Measurements from ENCODE around the gene PLEKHO1.

The PLEKHO1 gene

DNA sequence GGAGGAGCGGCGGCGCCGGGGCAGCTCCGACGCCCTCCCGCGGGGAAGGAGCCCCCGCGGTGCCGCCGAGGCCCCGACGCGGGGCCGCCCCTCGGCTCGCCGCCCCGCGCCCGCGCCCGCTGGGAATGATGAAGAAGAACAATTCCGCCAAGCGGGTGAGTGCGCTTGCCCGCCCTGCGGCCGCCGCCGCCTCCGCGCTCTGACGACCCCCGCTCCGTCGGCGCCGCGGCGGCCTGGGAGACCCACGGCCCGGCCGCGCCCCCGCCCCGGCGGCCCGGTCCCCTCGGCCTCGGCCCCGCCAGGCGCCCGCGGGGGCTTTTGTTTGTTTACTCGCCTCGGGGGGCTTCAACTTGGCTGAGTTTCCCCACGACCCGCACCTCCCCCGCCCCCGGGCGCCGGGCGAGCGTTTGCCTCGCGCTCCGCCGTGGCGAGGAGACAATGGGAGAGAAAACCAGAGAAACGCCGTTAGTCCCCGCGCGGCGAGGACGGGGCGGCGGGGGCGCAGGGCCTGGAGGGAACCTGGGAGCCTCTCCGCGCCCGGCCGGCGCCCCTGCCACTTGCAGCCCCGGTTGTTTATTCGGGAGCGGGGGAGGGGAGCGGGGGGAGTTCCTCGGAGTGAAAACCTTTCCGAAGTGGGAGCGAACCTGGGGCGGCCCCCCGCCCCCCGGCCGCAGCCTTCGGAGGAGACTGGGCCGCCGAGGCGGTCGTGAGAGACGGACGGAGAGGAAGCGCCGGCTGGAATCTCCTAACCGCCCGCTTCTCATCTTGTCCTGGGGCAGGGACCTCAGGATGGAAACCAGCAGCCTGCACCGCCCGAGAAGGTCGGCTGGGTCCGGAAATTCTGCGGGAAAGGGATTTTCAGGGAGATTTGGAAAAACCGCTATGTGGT is 661 bp downstream of the PLEKHO1 start:
- DNase-seq (ENCODE audit: low spot score), result no peak

DNA sequence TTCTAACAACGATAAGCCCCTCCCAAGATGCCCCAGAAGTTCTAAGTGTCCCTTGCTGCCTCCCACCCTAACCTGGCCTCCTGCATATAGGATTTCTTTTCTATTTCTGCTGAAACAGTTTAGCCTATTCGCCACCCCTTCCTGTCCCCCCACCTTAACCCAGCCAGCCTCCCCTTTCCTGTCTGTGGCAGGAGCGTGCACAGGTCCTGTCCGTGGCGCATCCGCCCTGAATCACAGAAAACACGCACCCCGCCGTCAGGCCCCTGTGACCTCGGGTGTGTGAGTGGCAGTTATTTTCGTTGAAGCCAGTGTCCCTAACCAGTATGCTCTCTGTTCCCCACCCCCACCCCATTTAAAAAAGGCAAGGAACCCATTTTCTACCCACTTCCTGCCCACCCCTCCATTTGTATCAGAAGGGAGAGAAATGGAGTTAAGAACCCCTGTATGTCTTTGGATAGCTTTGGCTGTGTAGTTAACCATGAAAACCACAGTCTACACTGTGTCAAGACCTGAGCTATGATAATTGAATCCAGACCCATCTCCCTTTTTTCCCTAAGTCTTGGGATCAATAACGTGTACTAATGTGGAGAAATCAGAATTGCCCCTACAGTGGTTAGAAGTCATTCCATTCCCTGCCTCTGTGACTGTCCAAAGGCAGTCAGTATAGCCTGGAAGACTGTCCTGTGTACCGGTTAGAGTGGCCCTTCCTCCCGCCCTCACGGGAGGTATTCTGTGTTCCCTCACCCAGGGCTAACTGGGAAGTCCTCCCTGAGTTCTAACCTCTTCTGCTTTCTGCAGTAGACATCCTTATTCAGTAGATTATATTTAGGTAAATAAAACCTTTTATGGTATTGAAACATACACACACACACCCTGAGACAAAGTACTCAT is 1.8 kb downstream of the PLEKHO1 start:
- DNase-seq (ENCODE audit: low spot score), result peak; percentile 83

DNA sequence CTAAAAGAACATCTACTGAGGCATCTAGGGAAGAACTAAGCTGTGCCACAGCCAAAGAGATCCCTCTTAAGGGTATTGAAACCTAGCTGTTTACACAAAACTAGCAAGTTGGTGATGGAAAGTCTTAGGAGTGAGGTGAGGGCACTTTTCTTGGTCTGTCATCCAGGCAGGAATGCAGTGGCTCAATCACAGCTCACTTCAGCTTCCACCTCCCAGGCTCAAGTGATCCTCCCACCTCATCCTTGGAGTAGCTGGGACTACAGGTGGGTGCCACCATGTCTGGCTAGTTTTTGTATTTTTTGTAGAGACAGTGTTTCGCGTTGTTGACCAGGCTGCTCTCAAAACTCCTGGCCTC is 2.4 kb downstream of the PLEKHO1 start:
- DNase-seq (ENCODE audit: low spot score), result no peak

DNA sequence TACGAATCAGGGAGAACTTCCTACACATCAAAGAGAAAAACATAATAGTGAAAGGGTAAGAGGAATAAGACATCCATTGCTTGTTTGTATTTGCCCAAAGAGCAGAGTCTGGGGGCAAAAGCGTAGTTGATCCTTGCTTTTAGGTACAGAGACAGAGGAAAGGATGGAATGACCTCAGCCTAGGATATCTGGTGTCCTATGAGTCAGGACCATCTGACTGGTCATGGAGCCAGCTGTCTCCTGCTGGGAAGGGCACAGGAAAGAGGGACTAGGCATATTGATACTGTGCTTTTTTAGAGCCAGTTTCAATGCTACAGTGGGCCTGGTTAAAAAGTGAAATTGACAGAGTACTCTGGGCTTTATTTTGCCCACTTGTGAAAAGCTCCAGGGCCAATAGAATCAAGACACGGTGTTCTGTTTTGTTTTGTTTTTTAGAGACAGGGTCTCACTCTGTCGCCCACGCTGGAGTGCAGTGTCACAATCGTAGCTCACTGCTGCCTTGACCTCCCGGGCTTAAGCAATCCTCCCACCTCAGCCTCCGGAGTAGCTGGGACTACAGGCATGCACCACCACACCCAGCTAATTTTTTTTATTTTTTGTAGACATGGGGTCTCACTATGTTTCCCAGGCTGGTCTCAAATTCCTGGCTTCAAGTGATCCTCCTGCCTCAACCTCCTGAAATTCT is 3.2 kb downstream of the PLEKHO1 start:
- no peak for DNase-seq (ENCODE audit: low spot score)

DNA sequence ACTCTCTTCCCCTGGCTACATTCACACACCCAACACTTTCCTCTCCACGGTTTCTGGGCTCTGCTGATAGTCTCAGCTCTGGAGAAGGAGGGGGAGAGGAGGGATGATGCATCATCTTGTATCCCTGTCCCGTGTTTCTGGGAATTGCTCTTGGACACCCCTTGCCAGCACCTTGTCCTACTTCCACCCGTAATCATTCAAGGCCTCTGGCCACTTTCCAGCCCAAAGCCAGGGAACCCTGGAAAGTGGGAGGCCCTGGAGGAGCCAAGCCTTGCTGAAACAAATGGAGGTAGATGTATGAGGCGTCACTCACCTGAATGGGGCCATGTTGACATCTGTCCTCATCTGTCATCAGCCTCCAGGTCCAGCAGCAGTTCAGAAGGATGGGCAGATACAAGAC is 4.4 kb downstream of the PLEKHO1 start:
- DNase-seq (ENCODE audit: low spot score), result no peak

DNA sequence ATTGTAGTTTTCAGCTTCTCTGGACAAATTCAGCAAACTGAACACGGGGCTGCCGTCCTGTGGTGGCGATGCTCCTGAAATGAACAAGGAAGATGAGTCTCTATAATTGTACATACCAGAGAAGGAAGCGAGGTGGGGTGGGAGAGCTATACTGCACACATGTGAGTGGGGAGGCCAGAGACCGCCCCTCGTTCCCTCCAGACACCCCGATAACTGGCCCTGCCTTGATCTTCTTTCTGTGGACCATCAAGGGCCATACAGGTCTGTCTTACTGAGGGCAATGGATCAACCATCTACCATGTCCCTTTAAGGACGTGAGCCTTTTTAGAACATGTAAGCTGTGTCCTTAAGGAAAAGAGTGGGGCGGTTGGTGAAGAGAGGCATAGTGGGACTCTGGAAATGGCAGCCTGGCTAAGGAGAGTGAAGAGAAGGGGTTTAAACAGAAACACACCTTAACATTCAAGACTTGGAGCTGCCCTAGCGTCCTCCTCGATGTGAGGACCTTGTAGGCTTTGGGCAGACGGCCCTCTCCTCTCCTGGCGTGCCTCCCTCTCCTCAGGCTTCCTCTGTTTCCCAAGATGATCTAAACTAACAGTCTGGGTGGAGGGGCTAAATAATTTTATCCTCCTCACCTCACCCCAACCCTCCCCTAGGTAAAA is 5.8 kb downstream of the PLEKHO1 start:
- no peak for DNase-seq (ENCODE audit: low spot score)

DNA sequence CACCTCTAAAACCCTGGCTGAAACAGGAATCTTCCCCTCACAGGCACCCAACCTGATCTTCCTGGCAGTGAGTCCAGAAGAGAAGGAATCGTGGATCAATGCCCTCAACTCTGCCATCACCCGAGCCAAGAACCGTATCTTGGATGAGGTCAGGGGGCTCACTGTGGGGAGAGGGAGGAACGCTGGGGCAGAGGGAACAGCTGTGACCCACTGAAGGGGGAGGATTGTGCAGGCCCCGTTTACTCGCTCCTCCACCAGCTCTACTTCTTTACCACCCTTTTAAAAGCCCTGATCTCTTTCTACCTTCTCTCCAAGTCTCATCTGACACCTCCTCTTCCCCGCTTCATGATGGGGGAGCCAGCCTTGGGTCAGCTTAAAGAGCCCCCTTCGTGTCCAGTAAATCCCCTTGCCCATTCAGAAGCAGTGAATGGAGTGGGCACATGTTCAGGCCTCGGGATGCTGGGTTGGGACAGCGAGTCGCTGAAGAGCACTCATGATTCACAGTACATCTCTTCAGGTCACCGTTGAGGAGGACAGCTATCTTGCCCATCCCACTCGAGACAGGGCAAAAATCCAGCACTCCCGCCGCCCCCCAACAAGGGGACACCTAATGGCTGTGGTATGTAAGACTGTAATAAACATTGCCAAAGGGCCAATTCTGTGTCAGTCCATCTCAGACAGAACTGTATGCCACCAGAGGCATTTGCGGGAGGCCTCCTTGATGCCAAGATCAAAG is 7.3 kb downstream of the PLEKHO1 start:
- no peak for DNase-seq (ENCODE audit: low spot score)

DNA sequence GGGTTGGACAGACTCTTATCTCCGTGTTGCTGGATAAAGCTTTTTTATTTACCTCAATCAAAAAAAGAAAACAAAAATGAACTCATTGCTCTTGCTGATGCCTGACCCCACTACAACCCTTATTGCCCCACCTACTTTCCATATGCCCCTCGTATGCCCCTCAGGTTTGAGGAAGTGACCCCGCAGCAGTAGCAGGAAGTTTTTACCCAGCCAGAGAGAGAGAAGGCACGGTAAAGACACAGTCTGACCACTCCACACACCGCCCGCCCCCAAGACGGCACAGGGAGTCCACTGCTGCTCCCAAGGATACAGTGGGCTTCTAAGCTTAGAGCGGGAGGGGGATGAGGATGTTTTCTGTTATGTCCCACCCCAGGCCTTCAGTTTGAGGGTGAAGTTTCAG is 9.8 kb downstream of the PLEKHO1 start:
- no peak for DNase-seq (ENCODE audit: low spot score)

DNA sequence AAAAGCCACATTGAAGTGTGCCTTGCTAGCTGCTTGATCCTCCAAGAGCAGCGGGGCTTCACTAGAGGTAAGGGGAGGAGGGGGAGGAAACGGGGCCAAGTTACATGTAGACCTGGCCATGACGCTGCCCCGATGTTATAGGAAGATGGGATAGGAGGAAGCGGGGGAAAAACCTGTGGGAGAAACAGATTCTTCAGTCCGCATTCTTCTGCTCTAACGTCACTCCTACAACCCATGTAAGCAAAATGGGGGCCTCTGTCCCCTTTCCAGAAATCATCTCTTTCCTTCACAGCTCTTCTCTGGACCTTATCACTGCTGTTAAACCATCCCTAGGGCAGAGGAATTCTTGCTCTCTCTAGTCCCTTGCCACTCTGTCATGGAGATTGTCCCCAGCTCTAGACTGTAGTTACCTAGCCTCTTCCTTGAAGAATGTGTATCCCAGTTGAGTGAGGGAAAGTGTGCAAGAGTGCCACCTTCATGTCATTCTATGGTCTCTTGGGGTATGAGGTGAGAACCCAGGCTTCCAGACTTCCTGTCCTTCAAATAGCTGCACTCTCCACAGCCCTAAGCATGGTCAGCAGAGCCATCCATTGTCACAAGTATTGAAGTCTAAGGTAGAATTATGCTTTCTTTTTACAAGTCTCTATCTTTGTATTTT is 11.4 kb downstream of the PLEKHO1 start:
- no peak for DNase-seq (ENCODE audit: low spot score)

DNA sequence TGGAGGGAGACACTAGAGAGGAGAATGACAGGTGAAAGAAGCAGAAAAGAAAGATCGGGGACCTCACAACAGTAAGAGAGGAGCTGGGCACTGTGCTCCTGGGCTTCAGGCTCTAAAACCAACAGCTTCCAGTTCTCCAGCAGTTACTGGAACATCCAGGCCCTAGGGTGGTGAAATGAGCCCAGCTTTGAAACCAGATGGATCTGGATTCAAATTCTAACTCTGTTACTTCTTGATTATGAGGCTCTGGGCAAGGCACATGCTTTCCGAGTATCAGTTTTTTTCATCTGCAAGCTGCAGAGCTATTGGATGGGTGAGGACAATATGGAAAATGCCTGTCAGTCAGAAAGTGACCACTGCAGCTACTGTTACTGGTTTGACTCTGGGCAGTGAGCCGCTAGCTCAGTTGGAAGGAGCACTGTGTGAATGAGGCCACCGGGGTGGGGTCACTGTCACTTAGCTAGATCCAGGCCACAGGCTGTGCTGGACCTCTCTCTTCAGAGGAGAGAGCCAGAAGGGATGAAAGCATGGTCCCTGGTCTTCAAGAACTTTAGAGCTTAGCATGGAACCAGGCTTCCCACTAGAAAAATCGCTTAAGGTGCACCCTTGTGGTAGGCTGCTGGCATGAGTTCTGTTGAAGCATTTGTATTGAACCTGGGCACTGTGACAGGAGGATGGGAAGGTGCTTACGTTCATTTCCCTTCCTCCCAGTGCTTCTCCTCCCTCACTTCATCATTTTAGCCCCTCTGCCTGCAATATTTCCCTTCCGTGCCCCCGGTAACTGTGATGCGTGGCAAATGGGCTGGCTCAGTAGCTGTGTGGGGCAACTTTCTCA is 12.2 kb downstream of the PLEKHO1 start:
- DNase-seq (ENCODE audit: low spot score), result no peak

DNA sequence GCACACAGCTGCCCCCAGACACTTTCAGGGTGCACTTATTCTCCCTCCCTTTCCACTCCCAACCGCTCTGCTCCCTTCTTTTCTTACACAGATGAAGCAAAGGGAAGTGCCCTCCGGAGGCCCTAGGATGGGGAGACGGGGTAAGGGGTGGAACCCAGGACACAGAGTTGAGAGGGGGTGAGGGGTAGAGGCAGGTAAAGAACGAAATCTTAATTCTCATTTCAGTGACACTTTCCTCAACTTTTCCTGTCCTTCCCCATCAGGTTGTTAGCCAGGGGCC is 12.8 kb downstream of the PLEKHO1 start:
- no peak for DNase-seq (ENCODE audit: low spot score)

DNA sequence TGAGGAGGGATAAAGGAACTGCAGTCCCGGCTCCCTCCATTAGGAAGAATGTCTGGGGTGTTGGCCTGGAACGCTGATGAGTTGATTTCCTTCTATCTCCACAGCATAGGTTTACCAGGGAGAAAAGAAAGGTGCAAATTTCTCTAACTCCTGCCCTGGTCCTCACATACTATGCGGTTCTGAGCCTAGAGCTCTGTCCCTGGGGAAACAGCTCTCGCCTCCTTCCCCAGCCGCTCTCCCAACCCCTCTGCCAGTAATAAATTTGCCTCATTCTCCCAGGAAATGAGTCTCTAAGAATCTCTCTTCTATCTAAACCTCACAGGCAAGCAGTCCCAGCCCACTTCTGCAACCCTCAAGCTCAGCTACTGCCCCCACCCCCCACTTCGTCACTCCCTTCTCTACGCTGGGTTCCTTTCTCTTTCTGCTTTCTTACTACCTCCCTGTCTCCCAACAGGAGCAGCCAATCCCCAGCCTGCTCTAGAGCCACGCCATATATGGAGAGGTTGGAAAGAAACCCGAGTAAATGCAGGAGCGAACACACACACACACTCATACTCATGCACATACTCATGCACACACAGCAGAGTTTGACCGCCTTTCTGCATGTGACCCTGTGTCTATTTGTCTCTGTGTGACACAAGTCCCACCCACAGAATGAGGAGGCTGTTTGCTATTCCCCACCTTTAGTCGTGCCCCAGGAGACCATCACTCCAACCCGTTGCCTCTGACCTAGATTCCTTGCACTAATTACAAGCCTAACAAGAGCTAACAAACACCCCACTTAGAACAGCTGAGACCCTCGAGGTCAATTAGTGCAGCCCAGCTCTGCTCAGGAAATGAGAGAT is 13.4 kb downstream of the PLEKHO1 start:
- DNase-seq (ENCODE audit: low spot score), result no peak

DNA sequence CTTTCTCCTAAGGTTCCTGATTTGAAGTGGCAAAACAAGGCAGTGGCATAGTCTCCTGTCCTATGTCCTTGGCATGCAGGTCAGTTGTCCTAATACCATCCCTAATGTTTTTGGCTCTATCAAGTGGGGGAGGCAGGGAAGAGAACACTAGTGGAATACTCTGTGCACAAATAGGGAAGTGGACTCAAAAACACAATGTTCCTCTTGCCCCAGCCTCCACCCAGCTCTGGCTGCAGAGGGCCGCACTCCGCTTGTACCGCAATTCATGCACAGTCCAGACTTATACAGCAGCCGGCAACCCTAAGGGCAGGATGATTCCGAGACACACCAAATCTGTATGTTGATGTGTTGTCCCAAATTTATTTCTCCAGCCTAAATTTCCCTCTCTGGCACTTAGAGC is 14.5 kb downstream of the PLEKHO1 start:
- no peak for DNase-seq (ENCODE audit: low spot score)

DNA sequence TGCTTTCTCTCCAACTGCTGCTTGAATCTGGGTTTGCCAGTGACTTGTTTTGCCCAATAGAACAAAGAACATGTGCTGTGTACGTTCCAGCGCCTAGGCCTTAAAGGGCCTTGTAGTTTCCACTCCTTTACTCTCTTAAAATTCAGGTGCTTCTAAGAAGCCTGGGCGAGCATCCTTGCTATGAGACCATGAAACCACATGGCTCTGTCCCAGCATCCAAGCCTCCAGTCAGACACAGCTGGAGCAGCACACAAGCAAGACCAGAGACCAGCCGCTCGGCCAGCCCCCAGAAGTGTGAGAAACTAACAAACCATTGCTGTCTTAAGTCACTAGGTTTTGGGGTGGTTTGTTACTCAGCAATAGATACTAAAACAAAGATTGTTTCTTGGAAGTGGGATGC is 15.1 kb downstream of the PLEKHO1 start:
- DNase-seq (ENCODE audit: low spot score), result no peak

DNA sequence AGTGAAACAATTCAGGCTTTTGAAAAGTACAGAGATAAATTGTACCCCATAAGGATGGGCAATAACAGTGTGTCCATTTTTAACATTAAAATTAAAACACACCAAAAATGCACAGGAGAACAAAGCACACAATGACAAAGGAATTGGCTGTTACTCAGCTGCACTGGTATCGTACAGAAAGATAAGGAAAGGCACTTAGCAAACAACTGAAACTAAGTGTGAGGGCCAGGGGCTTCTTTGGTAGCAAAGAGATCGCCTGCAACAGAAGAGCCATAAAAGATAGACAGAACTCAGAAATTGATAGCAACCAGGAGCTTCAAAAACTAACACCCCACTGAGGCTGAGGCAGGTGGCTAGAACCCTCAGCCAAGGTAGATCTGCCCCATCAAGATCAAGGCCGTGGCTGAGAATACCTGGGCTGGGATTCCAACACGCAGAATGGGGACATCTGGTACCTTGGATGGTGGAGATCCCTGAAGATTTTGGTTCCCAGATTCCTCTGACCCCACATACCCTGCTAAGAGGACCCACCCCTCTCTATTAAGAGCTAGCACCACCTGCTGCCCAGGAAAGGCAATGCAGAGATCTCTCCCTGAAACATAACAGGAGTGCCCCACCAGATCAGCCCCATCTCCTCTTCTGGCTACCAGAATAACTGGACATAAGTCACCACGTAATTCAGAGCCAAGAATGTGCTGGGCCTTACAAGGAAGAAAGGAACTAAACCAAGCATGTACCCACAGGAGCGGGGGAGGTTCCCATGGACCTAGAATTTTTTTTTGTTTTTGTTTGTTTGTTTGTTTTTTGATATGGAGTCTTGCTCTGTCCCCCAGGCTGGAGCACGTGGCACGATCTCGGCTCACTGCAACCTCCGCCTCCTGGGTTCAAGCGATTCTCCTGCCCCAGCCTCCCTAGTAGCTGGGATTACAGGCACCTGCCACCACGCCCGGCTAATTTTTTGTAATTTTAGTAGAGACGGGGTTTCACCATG is 16.2 kb downstream of the PLEKHO1 start:
- DNase-seq (ENCODE audit: low spot score), result peak; percentile 61

DNA sequence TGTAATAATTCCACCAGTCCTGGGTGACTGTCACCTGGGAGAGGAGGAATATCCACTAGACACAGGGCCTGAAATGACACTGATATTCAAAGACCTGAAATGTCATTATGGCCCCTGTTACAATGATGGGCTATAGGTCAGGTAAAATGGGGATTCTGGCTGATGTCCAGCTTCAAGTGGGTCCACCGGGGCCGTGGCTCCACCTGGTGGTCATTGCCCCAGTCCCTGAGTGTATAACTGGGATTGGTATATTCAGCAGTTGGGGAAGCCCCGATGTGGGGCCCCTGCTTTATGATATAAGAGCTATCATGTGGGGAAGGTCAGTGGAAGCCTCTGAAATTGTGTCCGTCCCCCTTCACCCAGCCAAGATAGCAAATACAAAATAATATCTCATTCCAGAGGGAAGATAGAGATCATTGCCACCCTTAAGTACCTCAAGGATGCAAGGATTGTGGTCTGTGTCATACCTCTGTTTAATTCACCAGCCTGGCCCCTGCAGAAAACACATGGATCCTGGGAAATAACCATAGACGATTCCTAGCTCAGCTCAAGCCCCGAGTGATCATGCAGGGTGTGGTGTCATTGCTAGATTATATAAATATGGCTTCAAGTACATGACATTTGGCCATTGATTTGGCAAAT is 19.4 kb downstream of the PLEKHO1 start:
- DNase-seq (ENCODE audit: low spot score), result peak; percentile 60

DNA sequence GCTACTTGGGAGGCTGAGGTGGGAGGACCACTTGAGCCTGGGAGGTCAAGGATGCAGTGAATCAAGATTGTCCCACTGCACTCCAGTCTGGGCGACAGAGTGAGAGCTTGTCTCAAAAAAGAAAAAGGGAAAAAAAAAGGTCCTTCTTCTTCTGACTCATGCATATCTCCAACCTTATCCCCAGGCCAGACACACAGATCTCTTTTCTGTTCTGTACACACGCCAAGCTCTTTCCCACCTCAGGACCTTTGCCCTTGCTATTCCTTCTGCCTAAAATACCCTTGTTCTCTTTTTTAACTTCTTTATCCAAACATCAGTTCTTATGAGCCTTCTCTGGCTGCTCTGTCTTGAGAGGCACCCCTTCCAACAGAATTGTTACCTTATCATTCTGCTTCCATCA is 22.1 kb downstream of the PLEKHO1 start:
- no peak for DNase-seq (ENCODE audit: low spot score)

Measured in CD4-positive, alpha-beta T cell treated with Interleukin-15 for 4 hours (primary cell).